ENCODE measurements around the gene NDUFAF3.

NDUFAF3 gene

GRCh38 chr3:49019941-49020329 is 2.0 kb upstream of the NDUFAF3 start:
- Mint-ChIP-seq H3K4me3 (peak overlapping the region; percentile 96), H3K9me3 (no peaks in the 10 kb centered on the region), H3K27me3 (ENCODE audit: low read depth, poor library complexity) (no peaks in the 10 kb centered on the region), H3K4me1 (peaks cover 42% of the 10 kb centered on the region), H3K36me3 (ENCODE audit: low read depth) (peaks cover 24% of the 10 kb centered on the region), H3K27ac (peak overlapping the region; percentile 42)
- no peak for TF ChIP-seq CTCF (IDR thresholded peaks at IDR 0.05)
- no peak for DNase-seq

DNA sequence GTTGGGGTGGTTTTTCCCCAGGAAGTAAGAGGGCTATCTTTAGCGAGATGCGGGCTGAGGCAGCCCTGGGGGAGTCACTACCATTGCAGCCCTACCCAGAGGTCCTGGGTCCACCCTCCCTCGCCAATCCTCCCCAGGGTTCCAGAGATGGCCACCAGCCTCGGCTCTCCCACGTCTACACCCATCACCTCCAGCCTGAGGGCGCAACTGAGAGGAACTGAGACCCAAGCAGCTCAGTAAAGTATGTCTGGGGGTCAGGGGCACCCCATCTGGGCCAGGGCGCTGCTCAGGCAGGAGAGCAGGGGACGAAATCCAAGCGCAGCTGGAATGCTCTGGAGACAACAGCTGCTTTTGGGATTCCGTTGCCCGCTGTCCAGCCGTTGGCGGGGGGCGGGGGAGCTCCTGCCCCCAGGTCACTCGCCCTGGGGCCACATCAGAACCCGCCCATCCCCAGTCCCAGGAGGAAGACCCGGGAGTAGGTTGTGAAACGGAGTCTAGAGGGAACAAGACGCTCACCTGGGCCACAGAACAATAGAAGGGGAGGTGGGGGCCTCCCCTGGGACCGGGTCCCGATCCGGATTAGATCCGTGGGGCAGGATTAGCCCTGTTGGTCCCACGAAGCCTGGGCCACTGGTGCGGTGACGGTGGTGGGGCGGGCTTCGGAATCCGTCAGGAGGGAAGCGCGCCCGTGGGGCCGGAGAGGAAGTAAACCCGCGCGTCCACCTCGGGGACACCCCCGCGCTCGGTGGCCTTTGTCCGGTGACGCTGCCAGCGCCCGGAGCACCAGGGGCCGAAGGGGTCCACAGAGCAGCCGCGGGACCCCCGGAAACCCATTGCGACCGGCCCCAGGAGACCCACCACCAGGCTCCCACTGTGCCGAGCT is 1.4 kb upstream of the NDUFAF3 start:
- Mint-ChIP-seq H3K27ac (peak overlapping the region; percentile 42), H3K27me3 (ENCODE audit: low read depth, poor library complexity) (no peaks in the 10 kb centered on the region), H3K36me3 (ENCODE audit: low read depth) (peaks cover 24% of the 10 kb centered on the region), H3K4me3 (peak overlapping the region; percentile 96), H3K9me3 (no peaks in the 10 kb centered on the region), H3K4me1 (peaks cover 42% of the 10 kb centered on the region)
- no peak for TF ChIP-seq CTCF (IDR thresholded peaks at IDR 0.05)
- peak; percentile 47 for DNase-seq

DNA sequence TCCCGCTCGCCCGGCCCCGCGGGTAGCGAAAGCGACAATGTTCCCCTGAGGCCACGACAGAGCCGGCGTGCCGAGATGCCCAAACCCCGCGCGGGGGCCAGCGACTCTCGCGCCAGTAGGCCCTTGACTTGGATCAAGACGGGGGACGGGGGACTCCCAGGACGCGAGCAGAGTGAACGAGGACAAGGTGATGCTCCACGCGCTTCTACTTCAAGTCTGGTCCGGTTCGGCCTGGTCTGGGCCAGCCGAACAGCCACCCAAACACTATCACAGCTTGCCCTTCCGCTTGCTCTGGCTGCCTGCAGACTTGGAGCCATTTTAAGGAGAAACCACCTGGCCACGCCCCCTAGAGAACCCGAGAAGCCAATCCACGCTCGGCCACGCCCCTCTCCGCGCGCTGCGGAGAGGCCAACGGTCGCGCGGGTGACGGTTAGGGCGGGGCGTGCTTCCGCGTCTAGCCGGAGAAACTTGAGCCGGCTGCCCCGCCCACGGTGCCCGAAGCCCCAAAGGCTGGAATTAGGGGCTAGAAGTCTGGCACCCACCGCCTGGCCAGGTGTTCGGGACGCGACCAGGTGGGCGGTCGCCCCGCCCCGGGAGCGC is 608 bp upstream of the NDUFAF3 start:
- H3K4me1 Mint-ChIP-seq = peaks cover 42% of the 10 kb centered on the region
- peak overlapping the region; percentile 98 for H3K27ac Mint-ChIP-seq
- H3K27me3 Mint-ChIP-seq (ENCODE audit: low read depth, poor library complexity) = no peaks in the 10 kb centered on the region

GRCh38 chr3:49022688-49023171 is 809 bp downstream of the NDUFAF3 start:
- TF ChIP-seq CTCF (IDR thresholded peaks at IDR 0.05) = no peak
- Mint-ChIP-seq H3K4me1 (peaks cover 40% of the 10 kb centered on the region), H3K27ac (peak overlapping the region; percentile 99), H3K4me3 (peak overlapping the region; percentile 93), H3K27me3 (ENCODE audit: low read depth, poor library complexity) (no peaks in the 10 kb centered on the region), H3K36me3 (ENCODE audit: low read depth) (peaks cover 33% of the 10 kb centered on the region), H3K9me3 (no peaks in the 10 kb centered on the region)
- peak; percentile 20 for DNase-seq

More for the DNA sequence above, 608 bp upstream of the NDUFAF3 start:
- Mint-ChIP-seq H3K9me3 (no peaks in the 10 kb centered on the region), H3K4me3 (peak overlapping the region; percentile 96), H3K36me3 (ENCODE audit: low read depth) (peaks cover 22% of the 10 kb centered on the region)
- DNase-seq = peak; percentile 99
- TF ChIP-seq CTCF (IDR thresholded peaks at IDR 0.05) = no peak

- peak overlapping the region; percentile 93 for H3K4me3 Mint-ChIP-seq
- H3K36me3 Mint-ChIP-seq (ENCODE audit: low read depth) = peaks cover 40% of the 10 kb centered on the region
These were observed 1.9 kb downstream of the NDUFAF3 start for GRCh38 chr3:49023775-49024174.

More at GRCh38 chr3:49023775-49024174, 1.9 kb downstream of the NDUFAF3 start:
- TF ChIP-seq CTCF (IDR thresholded peaks at IDR 0.05) = no peak
- no peaks in the 10 kb centered on the region for H3K9me3 Mint-ChIP-seq
- peak overlapping the region; percentile 64 for H3K27ac Mint-ChIP-seq
- H3K4me1 Mint-ChIP-seq = peaks cover 48% of the 10 kb centered on the region
- no peaks in the 10 kb centered on the region for H3K27me3 Mint-ChIP-seq (ENCODE audit: low read depth, poor library complexity)
- no peak for DNase-seq

Measured in nephron progenitor cell (in vitro differentiated cells).